GM18858 (cell line): ENCODE data around the gene MEGF11.
"Not testable (repeated sequence)": the region's sequence is repeated elsewhere in the genome, so short reads cannot be mapped to it uniquely, and the experiment has no call there.

Experiments used
- ATAC-seq: cut with Tn5 transposase; IDR thresholded peaks from one replicate; pipeline ENCODE4 v1.9.1; 2021; ENCODE audit not compliant: unreplicated experiment

Gene MEGF11

DNA sequence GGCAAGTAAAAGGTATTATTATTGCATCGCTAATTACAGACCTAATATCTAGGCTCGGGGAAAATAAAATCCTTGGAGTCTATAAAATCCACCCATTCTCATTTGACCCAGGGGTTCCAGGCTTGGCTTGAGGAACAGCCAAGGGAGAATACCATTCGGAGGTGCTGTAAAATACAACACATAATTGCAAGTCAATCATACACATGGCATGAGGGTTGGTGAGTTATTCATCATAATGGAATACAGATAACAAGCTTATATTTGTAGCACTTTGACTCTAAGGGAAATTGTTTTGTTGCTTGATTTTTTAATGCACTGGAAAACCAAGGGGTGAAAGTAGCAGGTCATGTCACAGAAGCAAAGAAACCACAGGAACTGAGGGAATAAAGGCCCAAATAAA, 23.0 kb upstream of the MEGF11 start:
- ATAC-seq, result no peak

DNA sequence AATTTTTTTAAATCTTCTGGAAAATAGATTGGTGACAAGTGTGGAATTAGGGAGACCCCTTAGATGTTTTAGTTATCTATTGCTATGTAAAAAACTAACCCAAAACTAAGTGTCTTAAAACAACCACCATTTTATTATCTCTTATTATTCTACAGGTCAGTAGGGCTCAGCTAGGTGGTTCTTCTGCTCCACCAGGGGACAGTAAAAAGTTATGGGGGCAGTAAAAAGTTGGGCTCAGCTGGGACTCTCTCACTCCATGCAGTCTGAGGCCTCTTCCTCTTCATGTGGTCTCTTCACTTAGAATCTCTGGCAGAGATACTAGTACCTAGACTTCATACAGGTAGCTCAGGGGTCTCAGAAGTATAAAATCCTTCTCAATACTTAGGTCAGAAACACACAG, 21.8 kb upstream of the MEGF11 start:
- no peak for ATAC-seq

- ATAC-seq, result no peak
Observed at GRCh38 chr15:66270932-66271331, 17.4 kb upstream of the MEGF11 start.

GRCh38 chr15:66269326-66270090, 16.0 kb upstream of the MEGF11 start:
- no peak for ATAC-seq

DNA sequence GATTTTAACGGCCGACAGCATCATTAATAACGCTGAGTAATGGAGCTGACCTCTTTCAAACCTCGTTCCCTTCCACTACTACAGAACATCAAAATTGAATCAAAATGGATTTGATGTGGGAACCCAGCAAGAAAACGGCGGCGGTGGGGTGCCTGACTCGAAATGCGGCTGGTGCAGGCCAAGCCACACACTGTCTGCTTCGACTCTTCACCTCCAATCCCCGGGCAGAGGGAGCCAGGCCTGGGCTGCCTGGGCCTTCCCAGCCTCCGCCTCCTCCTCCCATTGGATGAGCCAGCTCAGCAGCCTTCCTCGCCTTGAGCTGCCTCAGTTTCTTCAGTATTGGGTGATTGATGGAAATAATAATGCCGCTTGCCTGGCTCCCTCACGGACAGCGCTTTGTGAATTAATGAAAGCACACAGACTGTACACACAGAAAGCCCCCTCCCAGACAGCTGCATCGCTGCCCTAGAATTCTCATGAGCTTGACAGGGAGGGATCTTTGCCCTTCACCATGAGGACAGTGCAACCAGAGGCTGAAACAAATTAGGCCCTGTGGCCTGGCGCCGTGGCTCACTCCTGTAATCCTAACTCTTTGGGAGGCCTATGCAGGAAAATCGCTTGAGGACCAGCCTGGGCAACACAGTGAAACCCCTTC, 11.4 kb upstream of the MEGF11 start:
- no peak for ATAC-seq

GRCh38 chr15:66262837-66263236, 9.3 kb upstream of the MEGF11 start:
- ATAC-seq, result not testable (repeated sequence)

DNA sequence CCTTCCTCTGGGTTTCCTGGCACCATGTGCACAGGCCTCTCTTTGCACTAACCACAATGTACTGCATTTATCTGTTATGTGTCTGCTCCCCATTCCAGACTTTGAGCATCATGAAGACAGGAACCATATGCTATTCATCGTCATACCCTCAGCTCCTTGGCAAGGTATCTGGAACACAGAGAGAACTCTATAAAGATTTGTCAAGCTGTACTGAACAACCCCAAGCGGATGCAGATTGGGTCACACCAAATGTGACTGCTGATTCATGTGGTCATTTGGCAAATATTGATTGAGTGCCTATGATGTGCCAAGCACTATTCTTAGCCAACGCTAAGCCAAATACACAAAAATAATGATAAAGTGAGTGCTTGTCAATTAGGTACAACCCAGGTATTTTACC, 7.5 kb upstream of the MEGF11 start:
- ATAC-seq, result no peak

- ATAC-seq, result no peak
Observed at GRCh38 chr15:66256692-66257091, 3.1 kb upstream of the MEGF11 start.

GRCh38 chr15:66254951-66255676, 1.6 kb upstream of the MEGF11 start:
- no peak for ATAC-seq

- ATAC-seq, result no peak
Observed at GRCh38 chr15:66254089-66254950, 770 bp upstream of the MEGF11 start.

DNA sequence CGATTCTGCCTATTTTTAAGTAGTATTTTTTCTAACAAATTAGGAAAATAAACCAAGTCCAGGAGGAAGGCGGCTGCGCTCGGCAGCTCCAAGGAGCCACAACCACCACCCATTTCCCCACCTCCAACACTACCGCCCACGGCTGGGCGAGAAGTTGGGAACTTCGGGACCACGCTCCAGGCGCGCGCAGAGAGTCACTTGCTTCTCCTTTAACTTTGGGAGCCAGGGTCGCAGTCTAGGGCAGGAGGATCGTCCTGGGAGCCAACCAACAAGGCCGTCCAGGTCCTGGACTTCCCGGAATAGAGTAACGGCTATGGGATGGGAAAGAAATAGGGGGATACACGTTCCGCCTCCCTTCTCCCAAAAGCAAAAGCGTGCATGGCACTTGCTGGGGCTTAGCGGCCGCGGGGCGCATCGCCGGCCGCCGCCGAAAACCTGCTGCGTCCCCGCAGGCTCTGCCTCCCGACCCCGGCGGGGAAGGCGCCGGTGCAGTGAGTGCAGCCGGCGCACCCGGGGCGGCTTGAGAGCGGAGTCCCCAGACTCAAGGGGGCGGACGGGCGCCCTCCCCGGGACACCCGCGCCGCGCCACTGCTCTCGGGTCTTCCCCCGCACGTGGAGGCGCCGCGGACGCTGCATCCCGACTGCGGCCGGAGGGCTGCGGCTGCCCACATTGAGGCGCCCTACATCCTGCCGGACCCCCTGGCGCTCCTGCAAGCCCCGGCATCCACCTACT, 699 bp downstream of the MEGF11 start:
- no peak for ATAC-seq

GRCh38 chr15:66251790-66252684, 1.5 kb downstream of the MEGF11 start:
- ATAC-seq, result no peak

GRCh38 chr15:66251065-66251789, 2.3 kb downstream of the MEGF11 start:
- ATAC-seq, result no peak

DNA sequence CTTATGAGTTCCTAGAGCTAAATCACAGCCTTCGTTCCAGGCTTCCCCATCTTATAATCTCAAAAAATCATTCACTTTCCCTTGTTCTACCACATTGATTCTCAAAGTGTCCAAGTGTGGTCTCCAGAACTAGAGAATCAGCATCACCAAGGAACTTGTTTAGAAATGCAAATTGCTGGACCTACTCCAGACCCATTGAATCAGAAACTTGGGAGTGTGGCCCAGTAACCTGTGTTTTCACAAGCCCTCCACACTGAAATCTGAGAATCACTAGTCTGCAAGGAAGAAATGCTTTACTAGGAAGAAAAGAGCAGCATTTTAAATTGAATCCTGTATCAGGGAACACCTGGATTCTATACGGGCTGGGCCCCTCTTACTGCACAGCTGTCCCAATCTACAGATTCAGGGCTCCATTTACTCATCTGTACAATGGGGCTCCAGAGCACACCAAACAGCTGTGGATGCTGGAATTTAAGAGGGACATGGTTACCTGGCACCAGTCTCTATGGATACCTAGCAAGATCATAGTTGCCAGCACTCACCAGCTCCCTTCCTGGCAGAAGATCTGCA, 3.9 kb downstream of the MEGF11 start:
- no peak for ATAC-seq

DNA sequence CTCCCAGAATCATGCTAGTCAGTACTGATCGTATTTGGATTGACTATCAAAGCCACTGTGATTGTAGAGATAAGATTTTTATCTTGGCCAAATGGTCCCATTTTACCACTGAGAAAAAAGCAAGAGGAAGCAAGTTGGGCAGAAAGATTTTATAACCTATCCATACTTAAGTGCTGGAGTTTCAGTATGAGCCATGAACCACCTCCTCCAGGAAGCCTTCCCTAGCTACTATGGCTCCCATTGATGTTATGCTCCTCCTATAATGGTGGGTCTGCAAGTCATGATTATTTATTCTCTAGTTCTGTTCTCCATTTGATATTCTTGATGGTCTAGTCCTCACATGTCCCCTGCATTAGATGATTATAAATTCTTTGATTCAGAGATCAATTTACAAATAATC, 6.6 kb downstream of the MEGF11 start:
- no peak for ATAC-seq

- not testable (repeated sequence) for ATAC-seq
Observed at GRCh38 chr15:66245832-66246231, 7.7 kb downstream of the MEGF11 start.

DNA sequence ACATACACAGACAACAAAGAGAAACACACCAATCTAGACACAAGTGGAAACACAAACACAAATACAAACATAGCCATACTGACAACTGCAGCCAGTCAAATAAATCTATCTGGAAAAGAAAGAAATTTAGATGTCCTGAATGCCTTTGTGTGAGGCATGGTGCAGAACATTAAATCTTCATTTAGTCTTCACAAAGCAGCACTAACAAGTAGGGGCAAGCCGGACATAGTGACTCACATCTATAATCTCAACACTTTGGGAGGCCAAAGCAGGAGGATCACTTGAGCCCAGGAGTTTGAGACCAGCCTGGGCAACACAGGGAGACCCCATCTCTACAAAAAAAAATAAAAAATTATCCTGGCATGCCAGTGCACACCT, 11.7 kb downstream of the MEGF11 start:
- ATAC-seq, result no peak

- ATAC-seq, result no peak
Observed at GRCh38 chr15:66241087-66241907, 12.3 kb downstream of the MEGF11 start.
